Endothelial cell of umbilical vein (primary cell): ENCODE results near the gene CNNM3. TPM values are rescaled to one million over a fixed set of nuclear protein-coding genes. Genes with fewer than 3 reads are reported as not detected.

ENCODE experiments used
- BruUV-seq: library from RNA; stranded (reverse); fragments of 400-500 nt; replicated peaks from 2 replicates; lab custom pipeline; 2021; lab: Mats Ljungman, UMichigan
- CTCF ChIA-PET: fragments of 300-600, 350-600 bp; sonication (Branson Sonifier 250); formaldehyde crosslinking; loops from one replicate; lab custom pipeline; 2021; ENCODE audit warnings: antibody characterized with exemption, inconsistent platforms; lab: Charles Lee
- POLR2A ChIA-PET: fragments of 300-600, 350-600 bp; sonication (Branson Sonifier 250); formaldehyde crosslinking; loops from one replicate; lab custom pipeline; 2021; ENCODE audit warnings: antibody characterized with exemption, inconsistent platforms; lab: Charles Lee
- DNase-seq: peaks from one replicate; pipeline ENCODE4 v3.0.0-alpha.2; 2011; ENCODE audit warnings: low read depth, low spot score
- FAIRE-seq: peaks from 2 replicates; lab custom pipeline; 2011; peaks lifted over from hg19 to GRCh38; lab: Jason Lieb, UNC
- H2AFZ ChIP-seq: 2 replicates; pipeline ENCODE4 v1.6.0; 2012; ENCODE audit warnings: low read depth, low read length, control low read depth, inconsistent platforms
- H3K27ac ChIP-seq: 2 replicates; pipeline ENCODE4 v1.5.1; 2011; ENCODE audit warnings: low read depth, mild to moderate bottlenecking, control low read depth, low read length, moderate library complexity; ENCODE audit not compliant: insufficient read depth
- H3K27me3 ChIP-seq, 2 experiments: 2 replicates each; pipeline versions ENCODE4 v1.6.0 to v1.6.1; 2011; ENCODE audit warnings: low read length in 2 of 2, mixed read lengths in 1 of 2; ENCODE audit not compliant: control insufficient read depth in 2 of 2, insufficient read depth in 2 of 2
- H3K36me3 ChIP-seq, 2 experiments: 2 replicates in 1 of 2; 3 replicates in 1 of 2; pipeline ENCODE4 v1.5.1; 2011; ENCODE audit warnings: low read length in 2 of 2, mild to moderate bottlenecking in 1 of 2, moderate library complexity in 1 of 2; ENCODE audit not compliant: control insufficient read depth in 2 of 2, insufficient read depth in 2 of 2; ENCODE audit errors: extremely low read depth in 1 of 2
- H3K4me1 ChIP-seq: 3 replicates; pipeline ENCODE4 v1.5.1; 2011; ENCODE audit warnings: mild to moderate bottlenecking, low read length; ENCODE audit not compliant: control insufficient read depth, insufficient read depth; ENCODE audit errors: extremely low read depth
- H3K4me2 ChIP-seq: 2 replicates; pipeline ENCODE4 v1.6.1; 2011; ENCODE audit warnings: low read length, control low read depth, mixed read lengths; ENCODE audit not compliant: insufficient read depth
- H3K4me3 ChIP-seq, 3 experiments: fragments of 200-600 bp in 1 of 3; sonication (generic), shearing (Covaris generic) in 1 of 3; replicated peaks in 1 of 3; 2 replicates each; pipeline ENCODE4 v1.5.1; 2011 to 2016; ENCODE audit warnings: control low read depth in 3 of 3, low read length in 3 of 3, mild to moderate bottlenecking in 2 of 3, inconsistent platforms in 1 of 3, low read depth in 1 of 3, moderate library complexity in 1 of 3; ENCODE audit not compliant: insufficient read depth in 1 of 3
- H3K79me2 ChIP-seq: 2 replicates; pipeline ENCODE4 v1.6.0; 2012; ENCODE audit warnings: low read length, inconsistent platforms; ENCODE audit not compliant: control insufficient read depth, insufficient read depth
- H3K9ac ChIP-seq: replicated peaks from 2 replicates; pipeline ENCODE3; 2011; ENCODE audit warnings: low read length, control low read depth; ENCODE audit not compliant: insufficient read depth; ENCODE audit errors: extremely low read depth
- H3K9me1 ChIP-seq: replicated peaks from 3 replicates; pipeline ENCODE4 v1.6.0; 2011; ENCODE audit warnings: mild to moderate bottlenecking, low read length; ENCODE audit not compliant: control insufficient read depth, insufficient read depth; ENCODE audit errors: extremely low read depth
- H3K9me3 ChIP-seq: replicated peaks from 2 replicates; pipeline ENCODE4 v1.5.1; 2012; ENCODE audit warnings: low read length, inconsistent platforms; ENCODE audit not compliant: control insufficient read depth, insufficient read depth
- H4K20me1 ChIP-seq: replicated peaks from 2 replicates; pipeline ENCODE3; 2011; ENCODE audit warnings: mild to moderate bottlenecking, low read length; ENCODE audit not compliant: control insufficient read depth, insufficient read depth; ENCODE audit errors: extremely low read depth
- EZH2 ChIP-seq: IDR thresholded peaks from 2 replicates; pipeline ENCODE4 v1.6.1; 2012; ENCODE audit warnings: borderline replicate concordance, low read depth, mild to moderate bottlenecking, moderate library complexity, low read length, inconsistent platforms; ENCODE audit not compliant: severe bottlenecking
- FOS ChIP-seq: IDR thresholded peaks from 2 replicates; pipeline ENCODE4 v1.6.1; 2011; ENCODE audit warnings: mild to moderate bottlenecking, low read length, moderate library complexity, borderline replicate concordance; ENCODE audit not compliant: insufficient read depth
- GATA2 ChIP-seq: IDR thresholded peaks from 2 replicates; pipeline ENCODE4 v1.7.0; 2011; ENCODE audit warnings: low read depth, mild to moderate bottlenecking, moderate library complexity, mixed read lengths, low read length; ENCODE audit not compliant: insufficient read length, insufficient read depth
- MYC ChIP-seq: IDR thresholded peaks from one replicate; pipeline ENCODE4 v1.6.1; 2011; ENCODE audit warnings: mild to moderate bottlenecking, low read depth, low read length
- POLR2AphosphoS5 ChIP-seq: IDR thresholded peaks from 2 replicates; pipeline ENCODE4 v1.6.1; 2012; ENCODE audit warnings: low read depth, mild to moderate bottlenecking, control low read depth, low read length, moderate library complexity; ENCODE audit not compliant: insufficient read depth
- dilution Hi-C: fragments of 300-500 bp; cut with MboI; formaldehyde crosslinking; loops from one replicate; pipeline ENCODE4 v1.15.0; 2019; ENCODE audit warnings: low sequenced_read_pairs; ENCODE audit not compliant: extremely low pct_ligation_motif_present
- intact Hi-C: fragments of 100-400 bp; cut with micrococcal nuclease; formaldehyde crosslinking; loops from one replicate; pipeline ENCODE4 v1.10.0; 2022
- polyA plus RNA-seq, 4 experiments: library from polyadenylated mRNA; depleted of rRNA in 3 of 4; stranded (reverse) in 3 of 4; unstranded in 1 of 4; fragments of >200 nt; gene quantifications; 2 replicates each; pipeline versions ENCODE4 v1.2.1 to v1.2.3, GENCODE V29; 2011 to 2012; ENCODE audit warnings: missing spikeins in 1 of 4
- total RNA-seq: library from RNA; stranded (reverse); gene quantifications from 2 replicates; pipeline ENCODE4 v1.2.3, GENCODE V29; 2021
- TF ChIP-seq, protein P1 (sequence below), 2 donors: IDR thresholded peaks; 1 replicate in 1 of 2; 2 replicates in 1 of 2; pipeline ENCODE4 v1.5.1; 2011; ENCODE audit warnings: low read length in 2 of 2, mild to moderate bottlenecking in 2 of 2, moderate library complexity in 2 of 2, control low read depth in 1 of 2, inconsistent platforms in 1 of 2, low read depth in 1 of 2; ENCODE audit not compliant: insufficient read depth in 1 of 2; ENCODE audit errors: extremely low read depth in 1 of 2

Gene CNNM3
- total and polyA plus RNA-seq, 2 donors (not counting 3 experiments of a cell fraction or from before 2014, with no cell fraction given) = 13.0 to 14.9 TPM

DNA sequence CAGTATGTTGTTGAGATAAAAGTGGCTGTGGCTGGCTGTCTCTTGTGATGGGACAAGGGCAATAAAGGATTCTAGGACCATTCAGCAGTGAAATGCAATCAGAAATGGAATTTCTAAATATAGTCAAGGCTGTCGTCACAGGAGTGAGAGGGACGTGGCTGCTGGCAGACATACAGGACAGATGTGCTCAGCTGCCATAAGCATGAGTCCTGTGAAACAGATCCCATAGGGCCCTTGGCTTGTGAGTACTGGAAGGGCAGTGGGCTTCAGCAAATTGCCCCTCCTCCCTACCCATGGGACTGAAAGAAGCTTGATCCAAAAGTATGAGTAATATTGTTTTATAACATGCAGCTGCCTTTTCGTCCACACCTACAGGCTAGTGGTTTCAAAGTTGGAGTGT is 4.2 kb upstream of the CNNM3 start:
- Histone ChIP-seq H3K27ac (no peak overlapping the region), H3K4me3 (no peak overlapping the region), H3K9ac (no peak overlapping the region), H3K27me3 (no peaks in the 10 kb centered on the region), H3K4me2 (no peak overlapping the region), H4K20me1 (no peaks in the 10 kb centered on the region), H3K4me1 (peaks cover 5% of the 10 kb centered on the region), H3K9me1 (no peaks in the 10 kb centered on the region), H3K9me3 (no peaks in the 10 kb centered on the region), H3K36me3 (no peaks in the 10 kb centered on the region), H3K79me2 (no peaks in the 10 kb centered on the region), H2AFZ (no peak overlapping the region)
- no peak for DNase-seq
- ChIA-PET POLR2A (no interaction called here), CTCF (interaction anchor here (0.9 to 3.6 kb wide), 2 partner anchors 11 to 258 kb away, joined by 3 to 12 read pairs; no protein-coding TSS in a partner anchor)
- no TSS peak for BruUV-seq
- dilution Hi-C loops (no loop called here), intact Hi-C loops (no loop called here)
- TF ChIP-seq, protein P1, sequence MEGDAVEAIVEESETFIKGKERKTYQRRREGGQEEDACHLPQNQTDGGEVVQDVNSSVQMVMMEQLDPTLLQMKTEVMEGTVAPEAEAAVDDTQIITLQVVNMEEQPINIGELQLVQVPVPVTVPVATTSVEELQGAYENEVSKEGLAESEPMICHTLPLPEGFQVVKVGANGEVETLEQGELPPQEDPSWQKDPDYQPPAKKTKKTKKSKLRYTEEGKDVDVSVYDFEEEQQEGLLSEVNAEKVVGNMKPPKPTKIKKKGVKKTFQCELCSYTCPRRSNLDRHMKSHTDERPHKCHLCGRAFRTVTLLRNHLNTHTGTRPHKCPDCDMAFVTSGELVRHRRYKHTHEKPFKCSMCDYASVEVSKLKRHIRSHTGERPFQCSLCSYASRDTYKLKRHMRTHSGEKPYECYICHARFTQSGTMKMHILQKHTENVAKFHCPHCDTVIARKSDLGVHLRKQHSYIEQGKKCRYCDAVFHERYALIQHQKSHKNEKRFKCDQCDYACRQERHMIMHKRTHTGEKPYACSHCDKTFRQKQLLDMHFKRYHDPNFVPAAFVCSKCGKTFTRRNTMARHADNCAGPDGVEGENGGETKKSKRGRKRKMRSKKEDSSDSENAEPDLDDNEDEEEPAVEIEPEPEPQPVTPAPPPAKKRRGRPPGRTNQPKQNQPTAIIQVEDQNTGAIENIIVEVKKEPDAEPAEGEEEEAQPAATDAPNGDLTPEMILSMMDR (IDR thresholded peaks at IDR 0.05; ENCODE audit: extremely low read depth in 1 of 2, insufficient read depth in 1 of 2, low read depth in 1 of 2, low read length in 2 of 2) = no peak
- TF ChIP-seq MYC = no peak
- no peak for TF ChIP-seq POLR2AphosphoS5
- no peak for TF ChIP-seq GATA2
- no peak for TF ChIP-seq FOS
- TF ChIP-seq EZH2 = no peak
- no peak for FAIRE-seq
